ENCODE results near the gene GALNTL6. TPM values are rescaled to one million over a fixed set of nuclear protein-coding genes. Genes with fewer than 3 reads are reported as not detected.

Gene GALNTL6
- polyA plus RNA-seq, 1 donor (not counting 4 experiments of a cell fraction or from before 2014, with no cell fraction given) = not detected

- no peaks in the 10 kb centered on the region for H3K9me1 ChIP-seq (ENCODE audit: control insufficient read depth, extremely low read depth, insufficient read depth, low read length)
- no peak for TF ChIP-seq CTCF (optimal IDR thresholded peaks at IDR 0.05 in 1 of 3, IDR thresholded peaks at IDR 0.05 in 1 of 3, conservative IDR thresholded peaks at IDR 0.05 in 1 of 3; ENCODE audit: extremely low read depth in 1 of 3, insufficient read depth in 2 of 3, low read length in 3 of 3)
- TF ChIP-seq EZH2 (IDR thresholded peaks at IDR 0.05; ENCODE audit: low read length) = no peak
- no peaks in the 10 kb centered on the region for H3K36me3 ChIP-seq (ENCODE audit: control insufficient read depth in 2 of 2, extremely low read depth in 1 of 2, insufficient read depth in 2 of 2, low read length in 2 of 2)
- H3K79me2 ChIP-seq (ENCODE audit: control insufficient read depth, insufficient read depth, low read length) = no peaks in the 10 kb centered on the region
- H3K27me3 ChIP-seq (ENCODE audit: control insufficient read depth, extremely low read depth, insufficient read depth, low read length) = no peaks in the 10 kb centered on the region
- DNase-seq (ENCODE audit: low read depth, low spot score) (no peak), FAIRE-seq (no peak)
- no peaks in the 10 kb centered on the region for H3K4me1 ChIP-seq (ENCODE audit: control insufficient read depth, extremely low read depth, insufficient read depth, low read length)
- no peak overlapping the region for H2AFZ ChIP-seq (ENCODE audit: control insufficient read depth, low read length)
- dilution Hi-C loops (cut with MboI; ENCODE audit: extremely low pct_ligation_motif_present, low sequenced_read_pairs) = no loop called here
- no peak overlapping the region for H3K4me3 ChIP-seq (ENCODE audit: control insufficient read depth in 2 of 3, extremely low read depth in 1 of 3, insufficient read depth in 2 of 3, low read depth in 1 of 3, low read length in 3 of 3)
- H3K9ac ChIP-seq (ENCODE audit: control insufficient read depth, extremely low read depth, insufficient read depth, low read length) = no peak overlapping the region
- no peaks in the 10 kb centered on the region for H3K9me3 ChIP-seq (ENCODE audit: control insufficient read depth, low read depth, low read length)
- no peak overlapping the region for H3K27ac ChIP-seq (ENCODE audit: control insufficient read depth, insufficient read depth, low read length)
- H4K20me1 ChIP-seq (ENCODE audit: control insufficient read depth, extremely low read depth, insufficient read depth, low read length) = no peaks in the 10 kb centered on the region
- H3K4me2 ChIP-seq (ENCODE audit: control insufficient read depth, extremely low read depth, insufficient read depth, low read depth, low read length) = no peak overlapping the region
These were observed 194.7 kb downstream of the GALNTL6 start for GRCh38 chr4:172007889-172008288.

GRCh38 chr4:172009446-172010230, 196.4 kb downstream of the GALNTL6 start:
- no peaks in the 10 kb centered on the region for H3K9me1 ChIP-seq (ENCODE audit: control insufficient read depth, extremely low read depth, insufficient read depth, low read length)
- H3K4me1 ChIP-seq (ENCODE audit: control insufficient read depth, extremely low read depth, insufficient read depth, low read length) = no peaks in the 10 kb centered on the region
- H3K4me3 ChIP-seq (ENCODE audit: control insufficient read depth in 2 of 3, extremely low read depth in 1 of 3, insufficient read depth in 2 of 3, low read depth in 1 of 3, low read length in 3 of 3) = no peak overlapping the region
- no peak overlapping the region for H3K4me2 ChIP-seq (ENCODE audit: control insufficient read depth, extremely low read depth, insufficient read depth, low read depth, low read length)
- no peaks in the 10 kb centered on the region for H3K36me3 ChIP-seq (ENCODE audit: control insufficient read depth in 2 of 2, extremely low read depth in 1 of 2, insufficient read depth in 2 of 2, low read length in 2 of 2)
- DNase-seq (ENCODE audit: low read depth, low spot score) = no peak
- H4K20me1 ChIP-seq (ENCODE audit: control insufficient read depth, extremely low read depth, insufficient read depth, low read length) = no peaks in the 10 kb centered on the region
- H3K9ac ChIP-seq (ENCODE audit: control insufficient read depth, extremely low read depth, insufficient read depth, low read length) = no peak overlapping the region
- dilution Hi-C loops (cut with MboI; ENCODE audit: extremely low pct_ligation_motif_present, low sequenced_read_pairs) = no loop called here
- TF ChIP-seq EZH2 (IDR thresholded peaks at IDR 0.05; ENCODE audit: low read length) (no peak), CTCF (optimal IDR thresholded peaks at IDR 0.05 in 1 of 3, IDR thresholded peaks at IDR 0.05 in 1 of 3, conservative IDR thresholded peaks at IDR 0.05 in 1 of 3; ENCODE audit: extremely low read depth in 1 of 3, insufficient read depth in 2 of 3, low read length in 3 of 3) (no peak)
- no peak for FAIRE-seq
- H3K27ac ChIP-seq (ENCODE audit: control insufficient read depth, insufficient read depth, low read length) = no peak overlapping the region
- no peaks in the 10 kb centered on the region for H3K27me3 ChIP-seq (ENCODE audit: control insufficient read depth, extremely low read depth, insufficient read depth, low read length)
- no peaks in the 10 kb centered on the region for H3K9me3 ChIP-seq (ENCODE audit: control insufficient read depth, low read depth, low read length)
- no peaks in the 10 kb centered on the region for H3K79me2 ChIP-seq (ENCODE audit: control insufficient read depth, insufficient read depth, low read length)
- no peak overlapping the region for H2AFZ ChIP-seq (ENCODE audit: control insufficient read depth, low read length)

All from keratinocyte (primary cell).